ENCODE data around the gene WLS.

DNA sequence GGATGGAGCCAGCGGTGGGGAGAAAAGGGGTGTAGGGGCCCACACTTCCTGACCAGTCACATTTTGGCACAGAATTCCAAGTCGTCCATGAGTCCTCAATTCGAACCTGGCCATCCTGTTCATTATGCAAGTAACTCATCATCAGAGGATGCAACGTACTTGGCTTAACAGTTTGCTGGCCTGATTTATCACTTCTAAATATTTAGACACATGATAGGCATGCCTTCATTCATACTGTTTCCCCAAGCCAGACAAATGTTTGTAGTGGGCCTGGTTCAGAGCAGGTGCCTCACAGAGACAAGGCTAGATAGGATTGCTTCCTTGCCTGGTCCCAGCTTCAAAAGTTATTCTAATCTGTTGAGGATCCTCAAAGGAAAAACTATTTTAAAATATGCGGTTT is 66.7 kb downstream of the WLS start:
- TF ChIP-seq CTCF (IDR thresholded peaks at IDR 0.05) (no peak), POLR2A (IDR thresholded peaks at IDR 0.05) (no peak)
